HG02610 (cell line): ENCODE results near the gene ID1.
"Not testable (repeated sequence)": the region's sequence is repeated elsewhere in the genome, so short reads cannot be mapped to it uniquely, and the experiment has no call there.

Experiments
- ATAC-seq: cut with Tn5 transposase; IDR thresholded peaks from one replicate; pipeline ENCODE4 v1.9.1; 2021; ENCODE audit warnings: mild to moderate bottlenecking, moderate library complexity; ENCODE audit not compliant: unreplicated experiment

Gene ID1

GRCh38 chr20:31596831-31597480 lies 8.1 kb upstream of the ID1 start:
- ATAC-seq = no peak

DNA sequence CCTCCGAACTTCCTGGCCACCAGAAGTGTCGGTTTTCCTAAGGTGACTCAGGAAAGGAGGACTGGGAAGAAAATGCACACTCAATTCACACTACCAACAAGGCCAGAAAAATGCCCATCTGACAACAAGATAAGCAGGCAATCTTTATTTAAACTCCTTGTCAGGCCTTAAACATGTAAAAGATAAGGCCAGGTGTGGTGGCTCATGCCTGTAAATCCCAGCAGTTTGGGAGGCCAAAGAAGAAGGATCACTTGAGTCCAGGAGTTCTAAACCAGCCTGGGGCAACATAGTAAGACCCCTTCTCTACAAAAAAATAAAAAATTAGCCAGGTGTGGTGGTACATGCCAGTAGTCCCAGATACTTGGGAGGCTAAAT lies 7.6 kb upstream of the ID1 start:
- ATAC-seq = no peak

GRCh38 chr20:31602431-31602778 lies 2.7 kb upstream of the ID1 start:
- no peak for ATAC-seq

- ATAC-seq = no peak
Measured at GRCh38 chr20:31602779-31603441, 2.2 kb upstream of the ID1 start.

GRCh38 chr20:31603822-31604566 lies 1.1 kb upstream of the ID1 start:
- ATAC-seq = peak; percentile 35

DNA sequence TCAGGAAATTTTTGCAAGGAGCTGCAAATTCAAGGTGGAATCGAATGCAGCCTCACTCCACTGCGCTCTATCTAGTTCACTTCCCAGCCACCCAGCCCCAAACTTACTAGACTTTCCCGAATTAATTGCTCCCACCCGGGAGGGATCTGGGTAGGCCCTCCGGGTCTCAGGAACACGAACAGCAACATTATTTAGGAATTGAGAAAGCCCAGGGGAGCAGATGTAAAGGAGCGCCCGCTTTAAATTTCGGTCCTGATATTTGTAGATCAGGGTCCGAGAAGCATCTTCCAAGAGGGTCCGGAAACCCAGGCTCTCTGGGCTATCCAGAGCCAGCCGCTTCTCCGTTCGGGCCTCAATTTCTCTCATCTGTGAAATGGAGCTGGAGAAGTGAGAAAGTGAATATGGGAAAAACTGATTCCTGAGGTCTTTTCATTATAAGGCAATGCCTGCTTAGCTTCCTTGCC lies 490 bp upstream of the ID1 start:
- ATAC-seq = no peak

- ATAC-seq = no peak
Measured at GRCh38 chr20:31605902-31606803, 1.1 kb downstream of the ID1 start.

- ATAC-seq = no peak
Measured at GRCh38 chr20:31606804-31607639, 1.9 kb downstream of the ID1 start.

GRCh38 chr20:31607640-31608250 lies 2.7 kb downstream of the ID1 start:
- ATAC-seq = no peak

GRCh38 chr20:31608251-31608945 lies 3.3 kb downstream of the ID1 start:
- no peak for ATAC-seq

DNA sequence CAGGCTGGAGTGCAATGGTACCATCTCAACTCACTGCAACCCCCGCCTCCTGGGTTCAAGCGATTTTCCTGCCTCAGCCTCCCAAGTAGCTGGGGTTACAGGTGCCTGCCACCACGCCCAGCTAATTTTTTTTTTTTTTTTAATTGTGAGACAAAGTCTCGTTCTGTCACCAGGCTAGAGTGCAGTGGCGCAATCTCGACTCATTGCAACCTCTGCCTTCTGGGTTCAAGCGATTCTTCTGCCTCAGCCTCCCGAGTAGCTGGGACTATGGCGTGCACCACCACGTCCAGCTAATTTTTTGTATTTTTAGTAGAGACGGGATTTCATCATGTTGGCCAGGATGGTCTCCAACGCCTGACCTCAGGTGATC lies 7.2 kb downstream of the ID1 start:
- not testable (repeated sequence) for ATAC-seq

- no peak for ATAC-seq
Measured at GRCh38 chr20:31615416-31615815, 10.3 kb downstream of the ID1 start.

DNA sequence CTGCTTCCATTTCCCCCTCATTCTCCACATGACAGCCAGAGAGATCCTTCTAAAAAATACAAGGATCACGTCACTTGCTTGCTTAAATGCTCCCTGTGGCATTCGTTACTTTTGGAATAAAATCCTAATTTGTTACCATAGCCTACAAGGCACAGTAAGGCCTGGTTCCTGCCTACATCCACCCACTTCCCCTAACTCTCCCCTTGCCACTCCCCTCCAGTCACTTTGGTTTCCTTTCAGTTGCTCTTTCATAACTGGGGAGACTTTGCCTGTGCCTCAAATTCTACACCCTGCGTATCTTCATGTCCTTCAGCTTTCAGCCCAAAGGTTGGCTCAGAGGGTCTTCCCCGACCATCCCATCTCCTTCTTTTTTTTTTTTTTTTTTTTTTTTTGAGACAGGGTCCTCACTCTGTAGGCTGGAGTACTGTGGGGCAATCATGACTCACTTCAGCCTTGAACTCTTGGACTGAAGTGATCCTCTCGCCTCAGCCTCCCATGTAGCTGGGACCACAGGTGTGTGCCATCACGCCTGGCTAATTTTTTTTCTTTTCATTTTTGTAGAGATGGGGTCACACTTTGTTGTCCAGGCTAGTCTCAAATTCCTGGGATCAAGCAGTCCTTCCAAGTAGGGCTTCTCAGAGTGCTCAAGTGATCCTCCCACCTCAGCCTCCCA lies 12.5 kb downstream of the ID1 start:
- ATAC-seq = peak; percentile 38

- no peak for ATAC-seq
Measured at GRCh38 chr20:31620246-31620645, 15.2 kb downstream of the ID1 start.

DNA sequence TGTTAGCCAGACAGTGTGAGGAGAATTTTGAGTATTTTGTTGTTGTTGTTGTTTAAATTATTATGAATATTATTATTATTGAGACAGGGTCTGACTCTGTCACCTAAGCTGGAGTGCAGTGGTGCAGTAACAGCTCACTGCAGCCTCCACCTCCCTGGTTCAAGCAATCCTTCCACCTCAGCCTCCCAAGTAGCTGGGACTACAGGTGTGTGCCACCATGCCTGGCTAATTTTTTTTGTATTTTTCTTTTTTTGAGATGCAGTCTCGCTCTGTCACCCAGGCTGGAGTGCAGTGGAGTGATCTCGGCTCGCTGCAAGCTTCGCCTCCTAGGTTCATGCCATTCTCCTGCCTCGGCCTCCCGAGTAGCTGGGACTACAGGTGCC lies 18.0 kb downstream of the ID1 start:
- ATAC-seq = not testable (repeated sequence)

DNA sequence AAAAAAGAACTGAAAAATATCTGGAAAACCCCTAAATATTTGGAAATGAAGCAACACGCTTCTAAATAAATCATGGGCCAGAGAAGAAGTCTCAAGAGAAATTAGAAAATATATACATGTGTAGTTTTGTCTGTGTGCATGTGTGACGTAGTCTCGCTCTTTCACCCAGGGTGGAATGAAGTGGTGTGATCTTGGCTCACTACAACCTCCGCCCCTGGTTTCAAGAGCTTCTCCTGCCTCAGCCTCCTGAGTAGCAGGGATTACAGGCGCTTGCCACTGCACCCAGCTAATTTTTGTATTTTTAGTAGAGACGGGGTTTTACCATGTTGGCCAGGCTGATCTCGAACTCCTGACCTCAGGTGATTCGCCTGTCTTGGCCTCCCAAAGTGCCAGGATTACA lies 21.4 kb downstream of the ID1 start:
- ATAC-seq = not testable (repeated sequence)

GRCh38 chr20:31628057-31628456 lies 23.0 kb downstream of the ID1 start:
- not testable (repeated sequence) for ATAC-seq

DNA sequence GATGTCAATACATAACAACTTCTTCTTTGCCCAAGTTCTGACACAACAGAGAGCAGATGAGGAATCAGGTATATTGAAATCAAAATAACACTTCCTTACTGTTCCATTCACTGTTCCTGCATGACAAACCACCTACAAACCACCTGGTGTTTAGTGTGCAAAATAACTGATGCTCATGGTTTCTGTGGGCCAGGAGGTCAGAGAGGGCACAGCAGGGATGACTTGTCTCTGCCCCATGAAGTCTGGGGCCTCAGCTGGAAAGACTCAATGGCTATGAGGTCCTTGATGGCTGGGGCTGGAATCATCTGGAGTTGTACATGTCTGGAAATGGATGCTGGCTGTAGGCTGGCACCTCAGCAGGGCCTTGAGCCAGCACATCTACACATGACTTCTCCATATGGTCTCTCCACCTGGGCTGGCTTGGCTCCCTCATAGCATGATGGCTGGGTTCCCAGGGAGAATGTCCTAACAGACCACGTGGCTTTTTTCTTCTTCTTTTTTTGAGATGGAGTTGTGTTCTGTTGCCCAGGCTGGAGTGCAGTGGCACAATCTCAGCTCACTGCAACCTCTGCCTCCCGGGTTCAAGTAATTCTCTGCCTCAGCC lies 25.2 kb downstream of the ID1 start:
- no peak for ATAC-seq
